RWPE2 (cell line): ENCODE measurements around the gene SCLT1.
A peak's percentile ranks its signal among the peaks of the same experiment; 100 is the strongest.

ENCODE experiments used
- ATAC-seq: fragments of 200-7000 bp; cut with Tn5 transposase; 3 replicates; pipeline ENCODE4 v1.9.1; 2021; ENCODE audit warnings: low read depth
- DNase-seq: peaks from one replicate; pipeline ENCODE4 v3.0.0-alpha.2; 2020; ENCODE audit warnings: low spot score
- H3K27ac ChIP-seq: fragments of 450-650 bp; 2 replicates; pipeline ENCODE4 v1.5.1; 2017; ENCODE audit warnings: mild to moderate bottlenecking; ENCODE audit not compliant: poor library complexity, severe bottlenecking
- H3K27me3 ChIP-seq: fragments of 250-450 bp; sonication (Bioruptor Pico); 2 replicates; pipeline ENCODE4 v1.5.1; 2021; ENCODE audit warnings: mild to moderate bottlenecking, moderate library complexity; ENCODE audit not compliant: insufficient read depth, poor library complexity, severe bottlenecking
- H3K36me3 ChIP-seq: fragments of 250-450 bp; sonication (Bioruptor Pico); 2 replicates; pipeline ENCODE4 v1.5.1; 2020; ENCODE audit warnings: low read depth, mild to moderate bottlenecking, moderate library complexity
- H3K4me1 ChIP-seq: fragments of 250-450 bp; sonication (Bioruptor Pico); 2 replicates; pipeline ENCODE4 v1.5.1; 2021; ENCODE audit warnings: mild to moderate bottlenecking, moderate library complexity; ENCODE audit not compliant: insufficient read depth, poor library complexity, severe bottlenecking
- H3K4me3 ChIP-seq: fragments of 250-450 bp; sonication (Bioruptor Pico); 2 replicates; pipeline ENCODE4 v1.5.1; 2021; ENCODE audit warnings: mild to moderate bottlenecking, moderate library complexity; ENCODE audit not compliant: severe bottlenecking
- H3K9me3 ChIP-seq: fragments of 250-450 bp; sonication (Bioruptor Pico); 2 replicates; pipeline ENCODE4 v1.5.1; 2021; ENCODE audit warnings: mild to moderate bottlenecking, moderate library complexity; ENCODE audit not compliant: severe bottlenecking
- TF ChIP-seq, protein P1 (sequence below): fragments of 450-650 bp; IDR thresholded peaks from one replicate; pipeline ENCODE4 v1.5.1; 2017; ENCODE audit warnings: mild to moderate bottlenecking, moderate library complexity; ENCODE audit not compliant: poor library complexity, severe bottlenecking

Gene SCLT1

DNA sequence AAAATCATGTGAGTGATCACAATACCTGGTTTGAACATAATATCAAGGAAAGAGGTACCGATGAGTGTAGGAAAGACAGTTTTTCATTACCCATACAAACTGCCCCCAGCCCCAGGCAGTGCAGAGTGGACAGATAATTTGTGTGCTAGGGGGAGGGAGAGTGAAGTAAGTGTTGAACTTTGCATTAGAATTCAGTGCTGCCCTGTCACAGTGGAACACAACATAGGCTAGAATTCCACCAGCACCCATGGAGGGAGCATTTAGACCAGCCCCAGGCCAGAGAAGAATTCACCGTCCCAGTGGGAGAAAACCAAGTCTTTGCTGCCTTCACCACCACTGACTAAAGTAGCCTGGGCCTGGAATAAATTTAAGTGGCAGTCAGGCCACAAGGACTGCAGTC lies 107.3 kb downstream of the SCLT1 start:
- Histone ChIP-seq H3K27ac (no peak overlapping the region), H3K4me1 (no peaks in the 10 kb centered on the region), H3K27me3 (no peaks in the 10 kb centered on the region), H3K9me3 (no peaks in the 10 kb centered on the region), H3K36me3 (0 out of 2 replicates have a peak, but pooled peaks cover 9% of the 10 kb centered on the region), H3K4me3 (no peak overlapping the region)
- TF ChIP-seq, protein P1, sequence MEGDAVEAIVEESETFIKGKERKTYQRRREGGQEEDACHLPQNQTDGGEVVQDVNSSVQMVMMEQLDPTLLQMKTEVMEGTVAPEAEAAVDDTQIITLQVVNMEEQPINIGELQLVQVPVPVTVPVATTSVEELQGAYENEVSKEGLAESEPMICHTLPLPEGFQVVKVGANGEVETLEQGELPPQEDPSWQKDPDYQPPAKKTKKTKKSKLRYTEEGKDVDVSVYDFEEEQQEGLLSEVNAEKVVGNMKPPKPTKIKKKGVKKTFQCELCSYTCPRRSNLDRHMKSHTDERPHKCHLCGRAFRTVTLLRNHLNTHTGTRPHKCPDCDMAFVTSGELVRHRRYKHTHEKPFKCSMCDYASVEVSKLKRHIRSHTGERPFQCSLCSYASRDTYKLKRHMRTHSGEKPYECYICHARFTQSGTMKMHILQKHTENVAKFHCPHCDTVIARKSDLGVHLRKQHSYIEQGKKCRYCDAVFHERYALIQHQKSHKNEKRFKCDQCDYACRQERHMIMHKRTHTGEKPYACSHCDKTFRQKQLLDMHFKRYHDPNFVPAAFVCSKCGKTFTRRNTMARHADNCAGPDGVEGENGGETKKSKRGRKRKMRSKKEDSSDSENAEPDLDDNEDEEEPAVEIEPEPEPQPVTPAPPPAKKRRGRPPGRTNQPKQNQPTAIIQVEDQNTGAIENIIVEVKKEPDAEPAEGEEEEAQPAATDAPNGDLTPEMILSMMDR = no peak
- no peak for ATAC-seq
- no peak for DNase-seq

DNA sequence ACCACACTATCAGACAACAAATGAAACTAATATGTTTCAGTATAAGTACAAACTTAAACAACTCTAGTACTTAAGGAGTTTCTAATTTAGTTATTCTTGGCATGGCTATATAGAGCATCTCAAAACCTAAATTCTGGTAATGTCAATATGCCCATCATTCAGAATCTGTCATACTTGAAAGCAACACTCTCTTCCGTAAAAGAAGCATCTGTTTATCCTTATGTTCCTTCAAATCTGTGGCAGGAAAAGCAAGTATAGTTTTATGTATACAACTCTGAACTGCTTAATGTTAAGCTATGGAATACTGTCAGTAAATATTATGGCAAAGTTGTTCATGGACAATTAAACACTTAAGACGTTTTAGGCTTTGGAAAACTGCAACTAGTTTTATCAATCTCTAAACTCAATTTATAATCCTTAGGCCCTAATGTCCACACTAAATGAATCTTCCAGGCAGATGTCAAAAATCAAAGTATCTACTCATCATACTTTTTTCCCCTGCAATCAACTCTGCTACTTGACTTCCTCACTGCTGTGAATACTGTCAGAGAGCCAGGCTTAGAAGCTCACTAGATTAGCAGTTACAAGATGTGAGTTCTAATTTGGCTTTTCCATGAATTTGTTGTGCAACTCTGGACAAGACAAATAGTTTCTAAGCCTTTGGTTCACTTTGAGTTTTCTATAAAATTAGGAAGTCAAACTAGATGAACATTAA lies 109.4 kb downstream of the SCLT1 start:
- DNase-seq (no peak), ATAC-seq (no peak)
- Histone ChIP-seq H3K4me1 (peaks cover 11% of the 10 kb centered on the region), H3K27ac (no peak overlapping the region), H3K27me3 (no peaks in the 10 kb centered on the region), H3K9me3 (no peaks in the 10 kb centered on the region), H3K36me3 (0 out of 2 replicates have a peak, but pooled peaks cover 3% of the 10 kb centered on the region), H3K4me3 (no peak overlapping the region)
- TF ChIP-seq, protein P1 = no peak

DNA sequence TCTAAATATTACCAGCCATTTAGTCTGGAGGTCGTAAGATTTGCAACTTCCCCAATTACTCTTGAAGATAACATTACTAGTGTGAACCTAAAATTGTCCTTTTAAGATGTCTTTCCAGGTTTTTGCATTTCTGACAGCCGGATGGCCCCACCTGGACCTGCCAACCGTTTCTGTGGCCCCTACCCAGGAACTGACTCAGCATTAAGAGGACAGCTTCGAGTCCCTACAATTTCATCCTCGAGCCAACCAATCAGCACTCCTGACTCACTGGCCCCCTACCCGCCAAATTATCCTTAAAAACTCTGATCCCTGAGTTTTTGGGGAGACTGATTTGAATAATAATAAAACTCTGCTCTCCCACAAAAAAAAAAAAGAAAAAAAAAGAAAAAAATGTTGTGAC lies 112.0 kb downstream of the SCLT1 start:
- Histone ChIP-seq H3K36me3 (no peaks in the 10 kb centered on the region), H3K27ac (no peak overlapping the region), H3K9me3 (no peaks in the 10 kb centered on the region), H3K4me3 (no peak overlapping the region), H3K27me3 (no peaks in the 10 kb centered on the region), H3K4me1 (peaks cover 11% of the 10 kb centered on the region)
- DNase-seq (no peak), ATAC-seq (no peak)
- TF ChIP-seq, protein P1 = no peak

DNA sequence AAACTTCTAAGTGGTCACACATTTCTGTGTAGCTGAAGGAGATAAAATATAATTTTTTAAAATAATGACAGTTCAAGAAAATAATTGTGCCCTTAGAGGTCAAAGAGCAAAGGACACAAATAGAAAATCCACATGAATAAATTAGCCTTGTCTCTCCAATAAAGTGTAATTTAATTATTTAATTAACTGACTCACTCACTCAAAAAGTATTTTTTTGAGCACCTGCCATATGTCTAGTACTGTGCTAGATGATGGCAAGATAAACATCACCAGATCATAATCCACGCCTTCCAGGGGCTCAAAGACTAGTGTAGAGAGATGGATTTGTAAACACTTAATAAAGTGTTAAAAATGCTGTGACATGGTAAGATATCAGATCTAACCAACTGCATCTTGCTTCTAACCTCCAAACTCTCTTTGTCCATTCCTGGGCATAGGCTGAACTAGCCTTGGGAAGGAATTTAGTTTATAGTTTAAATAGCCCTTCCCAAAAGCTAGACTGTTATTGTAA lies 112.5 kb downstream of the SCLT1 start:
- Histone ChIP-seq H3K4me1 (peaks cover 11% of the 10 kb centered on the region), H3K27ac (no peak overlapping the region), H3K4me3 (no peak overlapping the region), H3K36me3 (no peaks in the 10 kb centered on the region), H3K9me3 (no peaks in the 10 kb centered on the region), H3K27me3 (no peaks in the 10 kb centered on the region)
- no peak for ATAC-seq
- no peak for DNase-seq
- TF ChIP-seq, protein P1 = no peak

DNA sequence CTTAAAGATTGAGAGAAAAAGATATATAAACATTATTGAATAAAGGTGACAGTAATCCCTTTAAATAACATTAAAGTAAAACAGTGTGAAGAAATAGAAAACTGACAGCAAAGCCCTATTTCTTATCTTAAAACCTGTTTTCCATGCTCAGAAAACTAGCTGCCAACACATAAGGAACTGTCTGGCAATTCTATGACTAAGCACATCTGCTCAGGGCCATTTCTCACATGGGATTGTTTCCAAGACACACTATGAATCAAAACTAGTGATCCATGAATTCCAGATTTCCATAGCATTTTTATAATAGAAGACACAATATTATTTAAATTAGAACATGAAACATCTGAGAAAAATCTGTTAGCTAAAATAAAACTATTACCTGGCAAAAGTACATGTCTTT lies 113.4 kb downstream of the SCLT1 start:
- no peak overlapping the region for H3K27ac ChIP-seq
- DNase-seq (no peak), ATAC-seq (peak; percentile 73)

More for the DNA sequence above, 113.4 kb downstream of the SCLT1 start:
- Histone ChIP-seq H3K27me3 (no peaks in the 10 kb centered on the region), H3K4me3 (no peak overlapping the region), H3K36me3 (no peaks in the 10 kb centered on the region; the same call in 1 of the 2 replicates), H3K4me1 (peaks cover 11% of the 10 kb centered on the region), H3K9me3 (no peaks in the 10 kb centered on the region)
- TF ChIP-seq, protein P1 = no peak
